Esophagus (tissue), 2 donors: ENCODE measurements around the gene MXRA7. TPM values are rescaled to one million over a fixed set of nuclear protein-coding genes. Genes with fewer than 3 reads are reported as not detected.
A peak's percentile ranks its signal among the peaks of the same experiment; 100 is the strongest.

Experiments
- H3K27ac ChIP-seq, 2 donors: one replicate each; pipeline ENCODE4 v1.5.1; 2013; ENCODE audit warnings: low read depth in 2 of 2, mild to moderate bottlenecking in 2 of 2, inconsistent platforms in 1 of 2, low read length in 1 of 2, moderate library complexity in 1 of 2
- H3K27me3 ChIP-seq, 2 donors: one replicate each; pipeline ENCODE4 v1.6.1; 2013; ENCODE audit warnings: low read length in 2 of 2, control low read depth in 1 of 2, mild to moderate bottlenecking in 1 of 2; ENCODE audit not compliant: insufficient read depth in 2 of 2, control insufficient read depth in 1 of 2
- H3K36me3 ChIP-seq, 2 donors: one replicate each; pipeline ENCODE4 v1.6.1; 2013; ENCODE audit warnings: low read length in 1 of 2; ENCODE audit not compliant: control insufficient read depth in 2 of 2, insufficient read depth in 2 of 2
- H3K4me1 ChIP-seq, 2 donors: one replicate each; pipeline ENCODE4 v1.6.1; 2013; ENCODE audit warnings: low read length in 1 of 2; ENCODE audit not compliant: control insufficient read depth in 2 of 2, insufficient read depth in 2 of 2
- H3K4me3 ChIP-seq, 2 donors: one replicate each; pipeline ENCODE4 v1.5.1; 2013; ENCODE audit warnings: low read length in 2 of 2, mild to moderate bottlenecking in 2 of 2, low read depth in 1 of 2, moderate library complexity in 1 of 2
- H3K9me3 ChIP-seq, 2 donors: one replicate each; pipeline ENCODE4 v1.6.1; 2013; ENCODE audit warnings: mild to moderate bottlenecking in 2 of 2, low read depth in 1 of 2, low read length in 1 of 2, moderate library complexity in 1 of 2; ENCODE audit not compliant: control insufficient read depth in 2 of 2, insufficient read depth in 1 of 2
- WGBS, 2 donors: extraction: QIAGEN DNeasy Blood & Tissue Kit; methylation state at CpG; one replicate each; pipeline ENCODE4 v1.1.7; 2013; 5-methylcytosine and 5-hydroxymethylcytosine counted together
- polyA plus RNA-seq, 2 donors: library from polyadenylated mRNA; stranded (reverse); fragments of 200-250 nt; gene quantifications; one replicate each; pipeline ENCODE4 v1.2.3, GENCODE V29; 2013
- donor health status: healthy with polysubstance abuse.
- donor health status: Bipolar disorder and iron deficiency.

The MXRA7 gene
- polyA plus RNA-seq, 2 donors = 10.0 to 54.0 TPM

DNA sequence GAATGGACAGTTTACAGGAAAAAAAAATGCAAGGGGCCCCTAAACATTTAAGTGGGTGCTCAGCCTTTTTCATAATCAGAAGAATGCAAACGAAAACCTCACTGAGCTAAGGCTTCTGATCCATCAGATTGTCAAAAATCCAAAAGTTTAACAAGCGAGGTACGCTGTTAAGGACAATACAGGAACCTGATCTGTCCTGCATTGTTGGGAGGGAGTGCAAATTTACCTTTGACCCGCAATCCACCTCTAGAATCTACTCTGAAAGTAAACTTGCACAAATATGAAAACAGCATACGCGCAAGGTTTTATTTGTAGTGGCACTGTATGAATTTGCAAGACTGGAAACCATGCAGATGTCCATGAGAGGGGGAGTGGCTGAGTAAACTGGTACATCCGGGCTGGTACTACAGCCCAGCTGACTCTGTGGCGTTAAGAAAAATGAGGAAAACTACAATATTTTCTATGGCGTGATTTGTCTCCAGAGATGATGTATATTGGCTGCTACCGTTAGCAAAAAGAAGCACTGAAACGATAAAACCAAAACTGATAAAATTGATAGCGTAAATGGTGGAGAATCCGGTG, 38.4 kb downstream of the MXRA7 start:
- WGBS, 2 donors = 35 to 39% methylated on average over 13 of the region's 13 CpGs
- H3K4me1 ChIP-seq = peaks cover 0 to 3% of the 10 kb centered on the region in 2 donors
- no peaks in the 10 kb centered on the region for H3K27me3 ChIP-seq
- H3K4me3 ChIP-seq = peak overlapping the region; percentile 56 to 61
- H3K36me3 ChIP-seq = no peaks in the 10 kb centered on the region
- H3K9me3 ChIP-seq = no peaks in the 10 kb centered on the region
- peak overlapping the region; percentile 97 to 100 for H3K27ac ChIP-seq

DNA sequence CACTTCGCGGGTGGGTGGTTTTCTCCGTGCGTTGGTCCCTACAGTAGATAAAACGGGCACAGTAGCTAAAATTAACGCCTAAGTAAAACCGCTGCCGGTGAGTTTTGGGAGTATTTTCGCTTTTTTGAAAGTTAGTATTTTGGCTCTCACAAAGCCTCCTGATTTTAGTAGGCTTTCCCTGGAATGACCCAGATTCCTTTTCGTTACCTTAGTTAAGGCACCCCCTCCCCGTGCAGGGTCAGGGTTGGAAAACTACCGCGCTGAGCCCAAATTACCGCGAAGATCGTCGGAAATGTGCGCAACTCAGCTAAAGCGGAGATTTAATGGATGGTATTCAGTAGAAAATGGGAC, 38.9 kb downstream of the MXRA7 start:
- peak overlapping the region; percentile 56 to 61 for H3K4me3 ChIP-seq
- no peaks in the 10 kb centered on the region for H3K9me3 ChIP-seq
- no peaks in the 10 kb centered on the region for H3K36me3 ChIP-seq
- peak overlapping the region; percentile 97 to 100 for H3K27ac ChIP-seq
- WGBS, 2 donors = 0% methylated on average over 19 of the region's 19 CpGs
- H3K4me1 ChIP-seq = peaks cover 0 to 3% of the 10 kb centered on the region in 2 donors
- H3K27me3 ChIP-seq = no peaks in the 10 kb centered on the region

DNA sequence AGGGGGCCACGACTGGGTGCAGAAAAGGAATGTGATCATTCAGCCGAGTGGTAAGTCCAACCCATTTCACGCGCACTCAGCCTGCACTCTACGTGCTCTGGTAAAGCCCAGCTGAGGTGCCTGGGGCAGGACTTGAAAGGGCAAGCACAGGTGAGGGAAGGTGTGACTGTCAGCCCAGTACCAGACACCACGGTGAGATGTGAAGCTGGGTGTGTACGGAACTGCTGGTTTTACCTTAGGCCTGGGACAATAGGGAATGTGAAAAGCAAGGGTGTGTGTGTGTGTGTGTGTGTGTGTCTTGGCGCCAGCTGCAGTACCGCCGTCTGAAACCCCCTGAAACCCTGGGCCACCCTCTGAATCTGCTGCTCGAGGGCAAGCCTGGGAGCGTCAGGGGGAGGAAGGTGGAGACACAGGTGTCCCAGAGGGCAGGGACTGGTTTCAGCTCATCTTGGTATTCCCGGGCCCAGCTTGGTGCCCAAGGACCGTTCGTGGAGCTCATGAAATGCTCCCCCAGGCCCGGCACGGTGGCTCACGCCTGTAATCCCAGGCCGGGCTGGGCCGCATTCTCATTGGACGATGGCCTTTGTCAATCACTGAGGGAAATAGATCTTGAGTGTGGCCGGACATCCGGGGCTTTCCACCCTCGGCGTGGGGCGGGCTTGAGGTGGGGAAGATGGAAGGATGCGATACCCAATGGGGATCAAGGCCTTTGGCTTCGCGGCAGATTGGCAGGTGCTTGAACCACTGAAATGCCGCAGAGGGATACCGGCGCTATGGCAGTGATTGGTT, 39.4 kb downstream of the MXRA7 start:
- Histone ChIP-seq H3K9me3 (no peaks in the 10 kb centered on the region), H3K27ac (peak overlapping the region; percentile 97 to 100), H3K4me1 (peaks cover 0 to 3% of the 10 kb centered on the region in 2 donors), H3K27me3 (no peaks in the 10 kb centered on the region), H3K36me3 (no peaks in the 10 kb centered on the region), H3K4me3 (peak overlapping the region; percentile 22 to 61)
- WGBS, 2 donors = 9 to 10% methylated on average over 32 of the region's 32 CpGs

DNA sequence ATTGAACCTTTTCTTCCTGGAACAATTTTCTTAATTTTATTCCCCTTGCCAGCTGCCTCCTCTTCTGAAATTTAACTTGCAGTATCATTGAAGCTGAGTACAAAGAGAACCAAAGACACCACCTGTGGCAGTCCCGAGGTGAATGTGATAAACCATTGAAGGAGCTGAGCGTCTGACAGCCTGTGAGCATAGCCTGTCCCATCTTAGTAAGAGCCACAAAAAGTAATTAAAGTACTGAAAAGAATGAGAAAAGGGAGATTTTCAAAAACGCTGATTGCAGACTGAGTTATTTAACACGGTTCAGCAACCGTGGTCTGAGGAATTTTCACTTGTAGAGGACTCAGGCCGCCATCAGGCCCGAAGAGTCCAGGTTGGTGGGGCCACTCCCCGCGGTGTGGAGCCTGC, 40.0 kb downstream of the MXRA7 start:
- H3K27ac ChIP-seq = peak overlapping the region; percentile 97 to 100
- no peaks in the 10 kb centered on the region for H3K36me3 ChIP-seq
- 38 to 39% methylated on average over 9 of the region's 9 CpGs for WGBS, 2 donors
- H3K4me1 ChIP-seq = peaks cover 0 to 3% of the 10 kb centered on the region in 2 donors
- H3K9me3 ChIP-seq = no peaks in the 10 kb centered on the region
- no peaks in the 10 kb centered on the region for H3K27me3 ChIP-seq
- no peak overlapping the region for H3K4me3 ChIP-seq

DNA sequence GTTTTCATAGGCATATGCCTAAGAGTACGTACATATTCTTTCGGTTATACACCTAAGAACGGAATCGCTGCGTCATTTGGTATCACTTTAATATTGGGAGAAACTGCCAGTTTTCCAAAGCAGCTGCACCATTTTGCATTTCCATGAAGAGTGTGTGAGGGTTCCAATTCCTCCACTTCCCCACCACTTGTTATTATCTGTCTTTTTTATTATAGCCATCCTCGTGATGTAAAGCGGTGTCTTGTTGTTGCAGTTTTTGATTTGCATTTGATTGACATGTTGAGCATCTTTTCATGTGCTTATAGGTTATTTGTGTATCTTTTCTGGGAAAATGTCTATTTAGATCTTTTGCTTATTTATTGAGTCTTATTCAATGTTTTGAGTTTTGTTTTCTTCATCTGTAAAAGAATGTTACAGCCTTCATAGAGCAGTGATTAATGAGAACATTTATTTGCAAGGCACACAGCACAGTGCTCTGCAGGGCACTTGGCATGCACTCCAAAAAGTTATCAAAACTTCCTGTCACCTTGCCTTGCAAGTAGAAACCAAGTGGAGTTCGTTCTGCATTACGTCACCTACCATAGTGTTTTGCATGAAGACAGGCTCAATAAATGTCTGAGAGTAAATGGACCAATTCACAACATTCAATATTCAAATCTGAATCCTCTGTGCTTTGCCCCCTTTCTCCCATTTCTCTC, 40.6 kb downstream of the MXRA7 start:
- 76 to 79% methylated on average over 9 of the region's 9 CpGs for WGBS, 2 donors

DNA sequence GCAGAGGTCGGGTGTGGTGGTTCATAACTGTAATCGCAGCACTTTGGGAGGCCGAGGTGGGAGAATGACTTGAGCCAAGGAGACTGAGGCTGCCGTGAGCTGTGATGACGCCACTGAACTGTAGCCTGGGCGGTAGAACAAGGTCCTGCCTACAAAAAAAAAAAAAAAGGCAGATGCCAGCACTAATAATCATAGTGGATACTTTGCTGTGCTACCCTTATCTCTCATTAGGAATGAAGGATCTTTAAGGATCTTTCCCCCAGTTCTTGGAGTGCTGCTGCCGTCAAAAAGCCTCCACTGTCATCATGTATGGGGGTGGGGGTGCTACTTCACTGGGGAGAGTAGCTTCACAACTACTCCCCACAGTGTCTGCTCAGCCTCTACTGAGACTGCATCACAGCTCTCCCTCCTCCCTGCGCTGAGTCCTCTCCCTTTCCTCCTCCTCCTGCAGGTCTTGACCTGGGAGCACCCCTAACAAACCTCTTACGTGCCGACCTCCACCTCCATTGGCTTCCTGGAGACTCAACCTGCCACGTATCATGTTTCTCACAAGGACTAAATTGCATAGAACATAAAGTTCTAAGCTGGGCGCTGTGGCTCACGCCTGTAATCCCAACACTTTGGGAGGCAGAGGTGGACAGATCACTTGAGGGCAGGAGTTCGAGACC, 42.8 kb downstream of the MXRA7 start:
- H3K4me1 ChIP-seq = peaks cover 0 to 3% of the 10 kb centered on the region in 2 donors
- H3K4me3 ChIP-seq = no peak overlapping the region
- no peaks in the 10 kb centered on the region for H3K36me3 ChIP-seq
- peak overlapping the region; percentile 28 to 65 for H3K27ac ChIP-seq
- no peaks in the 10 kb centered on the region for H3K9me3 ChIP-seq
- H3K27me3 ChIP-seq = no peaks in the 10 kb centered on the region
- WGBS, 2 donors = 57 to 65% methylated on average over 14 of the region's 14 CpGs

More for the DNA sequence above, 40.6 kb downstream of the MXRA7 start:
- Histone ChIP-seq H3K9me3 (no peaks in the 10 kb centered on the region), H3K4me3 (no peak overlapping the region), H3K27ac (peak overlapping the region; percentile 97 to 100), H3K27me3 (no peaks in the 10 kb centered on the region), H3K36me3 (no peaks in the 10 kb centered on the region), H3K4me1 (peaks cover 0 to 3% of the 10 kb centered on the region in 2 donors)

DNA sequence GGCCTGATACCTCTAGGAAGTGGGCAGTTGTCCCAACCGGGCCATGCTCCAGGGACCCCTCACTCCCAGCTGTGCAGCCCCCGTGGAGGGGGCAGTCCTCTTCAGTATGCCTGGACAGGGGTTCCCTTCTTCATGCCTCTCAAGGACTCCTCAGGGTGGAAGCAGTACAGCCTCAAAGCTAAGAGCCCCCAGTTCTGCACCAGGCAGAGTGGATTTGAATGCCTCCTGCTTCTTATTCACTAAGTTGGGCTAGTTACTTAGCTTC, 43.3 kb downstream of the MXRA7 start:
- H3K27me3 ChIP-seq = no peaks in the 10 kb centered on the region
- WGBS, 2 donors = 56 to 71% methylated on average over 2 of the region's 2 CpGs

DNA sequence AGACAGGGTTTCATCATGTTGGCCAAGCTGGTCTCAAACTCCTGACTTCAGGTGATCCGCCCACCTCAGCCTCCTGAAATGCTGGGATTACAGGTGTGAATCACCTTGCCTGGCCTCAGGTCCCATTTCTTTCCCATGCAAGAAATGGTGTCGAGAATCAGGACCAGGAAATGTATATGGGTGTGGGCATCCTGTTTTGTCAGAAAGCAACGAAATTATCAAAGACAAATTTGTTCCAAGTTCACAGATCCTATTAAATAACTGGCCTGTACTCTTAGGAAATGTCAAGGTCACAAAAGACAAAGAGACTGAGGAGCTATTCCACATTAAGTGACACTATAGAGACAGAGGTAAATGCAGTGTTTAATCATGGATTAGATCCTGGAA, 50.1 kb downstream of the MXRA7 start:
- H3K4me1 ChIP-seq = peaks cover 0 to 16% of the 10 kb centered on the region in 2 donors
- 37 to 44% methylated on average over 3 of the region's 3 CpGs for WGBS, 2 donors
- no peaks in the 10 kb centered on the region for H3K36me3 ChIP-seq
- H3K27me3 ChIP-seq = no peaks in the 10 kb centered on the region
- no peak overlapping the region for H3K4me3 ChIP-seq
- no peak overlapping the region for H3K27ac ChIP-seq
- H3K9me3 ChIP-seq = no peaks in the 10 kb centered on the region

More for the DNA sequence above, 43.3 kb downstream of the MXRA7 start:
- Histone ChIP-seq H3K4me3 (no peak overlapping the region), H3K4me1 (peaks cover 0 to 3% of the 10 kb centered on the region in 2 donors), H3K27ac (peak overlapping the region; percentile 28 to 65), H3K9me3 (no peaks in the 10 kb centered on the region), H3K36me3 (no peaks in the 10 kb centered on the region)

DNA sequence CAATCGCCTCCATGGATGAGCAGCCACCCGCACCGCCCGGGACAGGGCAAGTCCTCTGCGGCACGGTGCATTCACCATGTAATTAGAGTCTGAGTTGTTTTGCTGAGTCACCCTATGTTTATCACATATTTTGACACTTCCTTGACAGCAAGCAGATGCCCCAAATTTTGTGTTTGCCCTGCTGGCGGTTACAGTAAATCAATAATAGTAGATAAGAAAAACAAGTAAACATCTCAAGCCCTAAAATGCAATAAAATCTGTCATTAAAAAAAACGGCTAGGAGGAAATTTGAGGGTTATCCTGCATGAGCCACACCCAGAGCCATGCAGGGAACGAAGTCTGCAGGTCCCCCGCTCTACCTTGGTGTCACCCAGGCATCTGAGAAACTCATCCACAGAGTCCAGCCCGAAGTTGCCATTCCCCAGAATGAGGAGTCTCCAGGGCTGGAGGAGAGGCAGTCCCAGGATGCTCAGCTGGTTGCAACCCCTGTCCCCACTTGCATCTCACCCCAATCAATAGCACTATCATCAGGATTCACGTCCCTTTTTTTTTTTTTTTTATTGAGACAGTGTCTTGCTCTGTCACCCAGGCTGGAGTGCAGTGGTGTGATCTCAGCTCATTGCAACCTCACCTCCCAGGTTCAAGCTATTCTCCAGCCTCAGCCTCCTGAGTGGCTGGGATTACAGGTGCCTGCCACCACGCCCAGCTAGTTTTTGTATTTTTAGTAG, 50.7 kb downstream of the MXRA7 start:
- Histone ChIP-seq H3K4me3 (no peak overlapping the region), H3K36me3 (no peaks in the 10 kb centered on the region), H3K4me1 (peaks cover 0 to 16% of the 10 kb centered on the region in 2 donors), H3K27ac (peak overlapping the region; percentile 89 to 94), H3K27me3 (no peaks in the 10 kb centered on the region), H3K9me3 (no peaks in the 10 kb centered on the region)
- 29 to 34% methylated on average over 13 of the region's 13 CpGs for WGBS, 2 donors
